Activated CD4-positive, alpha-beta T cell treated with anti-CD3 and anti-CD28 coated beads, Interleukin-2, amount 10 ng/mL, durations not matched to agents 24 days and 14 days (primary cell): ENCODE measurements around the gene BCL3. TPM values are rescaled to one million over a fixed set of nuclear protein-coding genes. Genes with fewer than 3 reads are reported as not detected.

Experiments
- DNase-seq: peaks from one replicate; pipeline ENCODE4 v3.0.0; 2022
- H3K27ac Mint-ChIP-seq: one replicate; pipeline ENCODE4 v1.8.0; 2022; ENCODE audit warnings: mild to moderate bottlenecking, mixed read lengths
- H3K27me3 Mint-ChIP-seq: one replicate; pipeline ENCODE4 v1.8.0; 2022; ENCODE audit warnings: mixed read lengths
- H3K36me3 Mint-ChIP-seq: one replicate; pipeline ENCODE4 v1.8.0; 2022; ENCODE audit warnings: low read depth, mild to moderate bottlenecking, mixed read lengths
- H3K4me1 Mint-ChIP-seq: one replicate; pipeline ENCODE4 v1.8.0; 2021; ENCODE audit warnings: mixed read lengths
- H3K4me3 Mint-ChIP-seq: one replicate; pipeline ENCODE4 v1.8.0; 2022; ENCODE audit warnings: mild to moderate bottlenecking, moderate library complexity, mixed read lengths
- H3K9me3 Mint-ChIP-seq: one replicate; pipeline ENCODE4 v1.8.0; 2021; ENCODE audit warnings: mixed read lengths
- intact Hi-C: fragments of 100-400 bp; cut with micrococcal nuclease; formaldehyde crosslinking; loops from one replicate; pipeline ENCODE4 v1.15.1; 2023
- total RNA-seq: library from RNA; stranded (reverse); gene quantifications from 2 replicates; pipeline ENCODE4 v1.2.3, GENCODE V29; 2022

BCL3 gene
- total RNA-seq, 1 donor from 2014 or later: 73.1 TPM

GRCh38 chr19:44753626-44753931 is 5.1 kb downstream of the BCL3 start:
- H3K36me3 Mint-ChIP-seq: peaks cover 81% of the 10 kb centered on the region
- H3K27me3 Mint-ChIP-seq: peaks cover 2% of the 10 kb centered on the region
- H3K4me3 Mint-ChIP-seq: peak overlapping the region; percentile 95
- DNase-seq: no peak
- intact Hi-C loops: loop anchor here (1.0 to 10.0 kb wide), 5 partner anchors 17 to 989 kb away; partner anchors contain the start of gene TOMM40
- peaks cover 64% of the 10 kb centered on the region for H3K4me1 Mint-ChIP-seq
- H3K9me3 Mint-ChIP-seq: no peaks in the 10 kb centered on the region
- H3K27ac Mint-ChIP-seq: peak overlapping the region; percentile 84

DNA sequence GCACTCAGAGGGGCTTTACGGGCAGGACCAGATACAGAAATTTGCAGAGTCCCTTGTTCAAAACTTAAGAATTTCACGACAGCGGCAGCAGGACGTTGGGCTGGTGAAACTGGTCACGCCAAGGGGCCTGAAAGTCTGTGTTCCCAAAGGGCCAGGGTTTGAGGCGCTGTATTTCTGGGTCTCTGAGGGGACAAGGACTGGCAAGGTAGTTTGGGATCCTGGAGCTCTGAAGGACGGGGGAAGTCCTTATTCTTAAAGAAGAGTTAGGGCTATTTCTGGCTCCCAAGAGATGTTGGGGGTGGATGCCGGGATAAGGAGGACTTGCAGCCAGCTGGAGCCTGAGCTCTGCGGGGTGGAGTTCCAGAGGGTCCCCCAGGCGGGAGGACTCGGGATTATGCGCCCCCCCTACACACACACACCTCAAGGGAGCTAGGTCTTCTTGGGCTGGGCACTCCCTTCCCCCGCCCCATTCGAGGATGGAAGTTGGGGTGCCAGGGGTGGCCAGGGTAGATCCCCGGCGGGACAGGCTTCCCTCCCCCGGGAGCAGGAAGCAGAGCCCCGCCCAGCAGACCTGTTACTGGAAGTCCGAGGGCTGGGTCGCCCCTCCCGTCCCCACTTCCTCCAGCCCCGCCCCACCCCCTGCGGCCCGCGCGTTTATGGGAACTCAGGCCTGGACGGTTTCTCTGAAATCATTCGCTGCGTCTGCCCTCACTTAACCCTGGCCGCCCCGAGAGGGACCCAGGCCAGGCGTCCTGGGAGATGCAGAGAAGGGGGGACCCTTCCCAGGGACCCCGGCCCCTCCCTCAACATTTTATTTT is 5.6 kb downstream of the BCL3 start:
- H3K27me3 Mint-ChIP-seq: peaks cover 2% of the 10 kb centered on the region
- peak overlapping the region; percentile 95 for H3K4me3 Mint-ChIP-seq
- peak overlapping the region; percentile 84 for H3K27ac Mint-ChIP-seq
- peak; percentile 95 for DNase-seq
- H3K4me1 Mint-ChIP-seq: peaks cover 64% of the 10 kb centered on the region
- intact Hi-C loops: loop anchor here (1.0 to 10.0 kb wide), 5 partner anchors 16 to 989 kb away; partner anchors contain the start of gene TOMM40
- H3K36me3 Mint-ChIP-seq: peaks cover 84% of the 10 kb centered on the region
- no peaks in the 10 kb centered on the region for H3K9me3 Mint-ChIP-seq

DNA sequence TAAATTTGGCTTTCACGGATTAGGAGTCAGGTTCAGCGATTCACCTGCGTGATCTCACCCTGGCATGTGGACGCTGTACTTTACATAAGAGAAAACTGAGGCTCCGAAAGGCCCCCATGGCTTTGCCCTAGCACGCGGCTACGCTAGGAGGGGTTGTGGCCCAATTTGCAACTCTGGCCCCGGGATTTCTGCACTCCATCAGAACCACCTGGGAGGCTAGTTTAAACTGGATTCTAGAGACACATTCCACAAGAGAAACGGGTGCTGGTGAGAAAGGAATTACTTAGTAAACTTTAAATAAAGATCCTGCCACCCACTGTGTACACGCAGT is 6.2 kb downstream of the BCL3 start:
- peaks cover 60% of the 10 kb centered on the region for H3K4me1 Mint-ChIP-seq
- intact Hi-C loops: loop anchor here (10.0 kb wide), 1 partner anchor 990 kb away; no protein-coding TSS in a partner anchor
- DNase-seq: no peak

GRCh38 chr19:44755219-44755618 is 6.7 kb downstream of the BCL3 start:
- Mint-ChIP-seq H3K4me1 (peaks cover 59% of the 10 kb centered on the region), H3K27me3 (peaks cover 2% of the 10 kb centered on the region), H3K27ac (peak overlapping the region; percentile 84), H3K4me3 (peak overlapping the region; percentile 95), H3K36me3 (peaks cover 82% of the 10 kb centered on the region), H3K9me3 (no peaks in the 10 kb centered on the region)
- intact Hi-C loops: loop anchor here (10.0 kb wide), 1 partner anchor 990 kb away; no protein-coding TSS in a partner anchor
- DNase-seq: no peak

More for the DNA sequence above, 6.2 kb downstream of the BCL3 start:
- no peaks in the 10 kb centered on the region for H3K9me3 Mint-ChIP-seq
- peaks cover 2% of the 10 kb centered on the region for H3K27me3 Mint-ChIP-seq
- peak overlapping the region; percentile 95 for H3K4me3 Mint-ChIP-seq
- H3K36me3 Mint-ChIP-seq: peaks cover 83% of the 10 kb centered on the region
- H3K27ac Mint-ChIP-seq: peak overlapping the region; percentile 84

DNA sequence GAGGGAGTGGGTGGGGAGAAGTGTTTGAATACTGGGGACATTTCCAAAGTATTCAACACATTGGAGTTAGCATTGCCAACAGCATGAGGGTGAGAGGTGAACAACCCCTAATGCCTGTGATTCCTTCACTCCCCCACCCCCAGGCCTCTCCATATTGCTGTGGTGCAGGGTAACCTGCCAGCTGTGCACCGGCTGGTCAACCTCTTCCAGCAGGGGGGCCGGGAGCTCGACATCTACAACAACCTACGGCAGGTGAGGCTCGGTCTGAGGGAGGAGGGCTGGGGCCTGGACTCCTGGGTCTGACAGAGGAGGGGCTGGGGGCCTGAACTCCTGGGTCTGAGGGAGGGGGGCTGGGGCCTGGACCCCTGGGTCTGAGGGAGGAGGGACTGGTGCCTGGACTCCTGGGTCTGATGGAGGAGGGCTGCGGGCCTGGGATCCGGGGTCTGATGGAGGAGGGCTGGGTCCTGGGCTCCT is 7.6 kb downstream of the BCL3 start:
- Mint-ChIP-seq H3K27me3 (peaks cover 2% of the 10 kb centered on the region), H3K36me3 (peaks cover 82% of the 10 kb centered on the region), H3K27ac (peak overlapping the region; percentile 60), H3K4me1 (peaks cover 57% of the 10 kb centered on the region), H3K4me3 (peak overlapping the region; percentile 34), H3K9me3 (no peaks in the 10 kb centered on the region)
- DNase-seq: no peak
- intact Hi-C loops: loop anchor here (10.0 kb wide), 1 partner anchor 991 kb away; no protein-coding TSS in a partner anchor

DNA sequence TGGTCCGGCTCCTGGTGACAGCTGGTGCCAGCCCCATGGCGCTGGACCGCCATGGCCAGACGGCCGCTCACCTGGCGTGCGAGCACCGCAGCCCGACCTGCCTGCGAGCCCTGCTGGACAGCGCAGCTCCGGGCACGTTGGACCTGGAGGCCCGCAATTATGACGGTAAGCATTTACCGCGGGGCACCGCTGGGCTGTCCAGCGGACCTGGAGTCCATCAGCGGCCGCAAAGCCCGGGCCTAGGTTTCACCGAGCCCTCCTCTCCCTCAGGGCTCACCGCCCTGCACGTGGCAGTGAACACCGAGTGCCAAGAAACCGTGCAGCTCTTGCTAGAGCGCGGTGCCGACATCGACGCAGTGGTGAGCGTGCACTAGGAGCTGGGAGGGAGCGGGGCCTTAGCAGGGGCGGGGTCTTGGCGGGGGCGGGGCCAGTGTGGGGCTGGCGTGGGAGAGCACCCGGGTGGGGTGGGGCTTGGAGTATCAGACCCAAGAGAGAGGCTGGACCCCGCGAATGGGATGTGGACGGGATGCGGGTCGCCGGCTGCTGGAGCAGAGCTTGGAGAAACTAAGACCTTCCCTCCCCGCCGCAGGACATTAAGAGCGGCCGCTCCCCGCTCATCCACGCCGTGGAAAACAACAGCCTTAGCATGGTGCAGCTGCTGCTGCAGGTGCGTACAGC is 8.7 kb downstream of the BCL3 start:
- H3K27ac Mint-ChIP-seq: no peak overlapping the region
- no peaks in the 10 kb centered on the region for H3K9me3 Mint-ChIP-seq
- intact Hi-C loops: loop anchor here (10.0 kb wide), 1 partner anchor 992 kb away; no protein-coding TSS in a partner anchor
- H3K4me3 Mint-ChIP-seq: no peak overlapping the region
- H3K4me1 Mint-ChIP-seq: peaks cover 48% of the 10 kb centered on the region
- H3K36me3 Mint-ChIP-seq: peaks cover 76% of the 10 kb centered on the region
- no peak for DNase-seq
- peaks cover 2% of the 10 kb centered on the region for H3K27me3 Mint-ChIP-seq

- peak overlapping the region; percentile 20 for H3K27ac Mint-ChIP-seq
- H3K27me3 Mint-ChIP-seq: peaks cover 2% of the 10 kb centered on the region
- H3K4me3 Mint-ChIP-seq: no peak overlapping the region
- peaks cover 44% of the 10 kb centered on the region for H3K4me1 Mint-ChIP-seq
- H3K9me3 Mint-ChIP-seq: no peaks in the 10 kb centered on the region
- intact Hi-C loops: loop anchor here (10.0 kb wide), 1 partner anchor 993 kb away; no protein-coding TSS in a partner anchor
- peaks cover 72% of the 10 kb centered on the region for H3K36me3 Mint-ChIP-seq
- no peak for DNase-seq
Measured at GRCh38 chr19:44757735-44758505, 9.4 kb downstream of the BCL3 start.

- H3K27ac Mint-ChIP-seq: peak overlapping the region; percentile 5
- intact Hi-C loops: loop anchor here (10.0 kb wide), 1 partner anchor 994 kb away; no protein-coding TSS in a partner anchor
- peaks cover 70% of the 10 kb centered on the region for H3K36me3 Mint-ChIP-seq
- DNase-seq: no peak
- no peaks in the 10 kb centered on the region for H3K9me3 Mint-ChIP-seq
- H3K27me3 Mint-ChIP-seq: no peaks in the 10 kb centered on the region
- peaks cover 44% of the 10 kb centered on the region for H3K4me1 Mint-ChIP-seq
- no peak overlapping the region for H3K4me3 Mint-ChIP-seq
Measured at GRCh38 chr19:44758596-44758995, 10.1 kb downstream of the BCL3 start.

- Mint-ChIP-seq H3K4me1 (peaks cover 45% of the 10 kb centered on the region), H3K27me3 (no peaks in the 10 kb centered on the region), H3K36me3 (peaks cover 65% of the 10 kb centered on the region), H3K4me3 (no peak overlapping the region), H3K9me3 (no peaks in the 10 kb centered on the region), H3K27ac (peak overlapping the region; percentile 63)
- intact Hi-C loops: loop anchor here (10.0 kb wide), 1 partner anchor 994 kb away; no protein-coding TSS in a partner anchor
- DNase-seq: no peak
Measured at GRCh38 chr19:44759083-44759804, 10.7 kb downstream of the BCL3 start.

DNA sequence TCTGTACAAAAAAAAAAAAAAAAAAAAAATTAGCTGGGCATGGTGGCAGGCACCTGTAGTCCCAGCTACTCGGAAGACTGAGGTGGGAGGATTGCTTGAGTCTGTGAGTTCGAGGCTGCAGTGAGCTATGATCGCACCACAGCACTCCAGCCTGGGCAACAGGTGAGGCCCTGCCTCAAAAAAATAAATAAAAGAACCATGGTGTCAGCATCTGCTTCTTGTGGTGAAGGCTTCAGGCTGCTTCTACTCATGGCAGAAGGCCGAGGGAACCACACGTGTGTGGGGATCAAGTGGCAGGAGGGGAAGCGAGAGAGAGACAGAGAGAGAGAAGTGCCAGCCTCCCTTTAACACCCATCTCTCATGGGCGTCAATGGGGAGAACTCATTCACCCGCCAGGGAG is 13.5 kb downstream of the BCL3 start:
- Mint-ChIP-seq H3K4me1 (peaks cover 36% of the 10 kb centered on the region), H3K27me3 (no peaks in the 10 kb centered on the region), H3K9me3 (no peaks in the 10 kb centered on the region), H3K4me3 (no peak overlapping the region), H3K36me3 (peaks cover 46% of the 10 kb centered on the region), H3K27ac (peak overlapping the region; percentile 66)
- intact Hi-C loops: no loop called here
- no peak for DNase-seq

GRCh38 chr19:44765033-44765948 is 16.8 kb downstream of the BCL3 start:
- Mint-ChIP-seq H3K27me3 (no peaks in the 10 kb centered on the region), H3K27ac (no peak overlapping the region), H3K4me1 (peaks cover 50% of the 10 kb centered on the region), H3K4me3 (no peak overlapping the region), H3K36me3 (peaks cover 19% of the 10 kb centered on the region), H3K9me3 (peaks cover 3% of the 10 kb centered on the region)
- no peak for DNase-seq
- intact Hi-C loops: no loop called here

DNA sequence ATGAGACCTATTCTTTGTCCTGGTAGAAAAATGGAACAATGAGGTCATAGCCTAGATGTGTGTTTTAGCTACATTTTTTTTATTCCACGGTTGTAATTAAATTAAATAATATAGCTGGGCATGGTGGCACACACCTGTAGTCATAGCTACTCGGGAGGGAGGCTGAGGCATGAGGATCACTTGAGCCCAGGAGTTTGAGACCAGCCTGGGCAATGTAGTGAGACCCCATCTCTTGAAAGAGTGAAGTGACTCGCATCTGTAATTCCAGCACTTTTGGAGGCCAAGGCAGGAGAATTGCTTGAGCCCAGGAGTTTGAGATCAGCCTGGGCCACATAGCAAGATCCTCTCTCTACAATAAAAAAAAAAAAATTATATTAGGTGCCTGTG is 17.4 kb downstream of the BCL3 start:
- H3K4me3 Mint-ChIP-seq: no peak overlapping the region
- H3K9me3 Mint-ChIP-seq: peaks cover 3% of the 10 kb centered on the region
- H3K36me3 Mint-ChIP-seq: peaks cover 14% of the 10 kb centered on the region
- DNase-seq: no peak
- H3K27me3 Mint-ChIP-seq: no peaks in the 10 kb centered on the region
- no peak overlapping the region for H3K27ac Mint-ChIP-seq
- intact Hi-C loops: no loop called here
- H3K4me1 Mint-ChIP-seq: peaks cover 53% of the 10 kb centered on the region
